Measurements from ENCODE around the gene SFRP5.

GRCh38 chr10:97752956-97753355, 18.8 kb downstream of the SFRP5 start:
- TF ChIP-seq CTCF (IDR thresholded peaks at IDR 0.05; ENCODE audit: extremely low read depth in 1 of 2, insufficient read depth in 1 of 2, low read depth in 1 of 2, low read length in 2 of 2), result no peak
- no peak for TF ChIP-seq MAX (IDR thresholded peaks at IDR 0.05; ENCODE audit: insufficient read depth, insufficient read length)

Data from endothelial cell of umbilical vein (primary cell).